Large intestine (tissue), 3 donors: Measurements from ENCODE around the gene KCNIP4. TPM values are rescaled to one million over a fixed set of nuclear protein-coding genes. Genes with fewer than 3 reads are reported as not detected.

ENCODE experiments used
- DNase-seq, 2 donors: peaks; one replicate each; pipeline versions ENCODE4 v3.0.0 to v3.0.0-alpha.2; 2013
- H3K27ac ChIP-seq: one replicate; pipeline ENCODE4 v1.5.1; 2013; ENCODE audit warnings: low read length
- H3K27me3 ChIP-seq: 2 replicates; pipeline ENCODE4 v1.6.1; 2013; ENCODE audit warnings: low read length; ENCODE audit not compliant: control insufficient read depth, insufficient read depth
- H3K36me3 ChIP-seq: 2 replicates; pipeline ENCODE4 v1.6.1; 2013; ENCODE audit warnings: low read length; ENCODE audit not compliant: control insufficient read depth, insufficient read depth
- H3K4me1 ChIP-seq: one replicate; pipeline ENCODE4 v1.6.1; 2013; ENCODE audit warnings: low read length; ENCODE audit not compliant: control insufficient read depth, insufficient read depth
- H3K4me3 ChIP-seq: one replicate; pipeline ENCODE4 v1.5.1; 2013; ENCODE audit warnings: low read length
- H3K9me3 ChIP-seq: one replicate; pipeline ENCODE4 v1.6.1; 2013; ENCODE audit warnings: mild to moderate bottlenecking, low read depth, low read length, moderate library complexity; ENCODE audit not compliant: control insufficient read depth
- WGBS: methylation state at CpG from one replicate; pipeline ENCODE4 v1.1.5; 2013; ENCODE audit warnings: low lambda C conversion rate; ENCODE audit not compliant: insufficient coverage; 5-methylcytosine and 5-hydroxymethylcytosine counted together
- polyA plus RNA-seq: library from polyadenylated mRNA; unstranded; fragments of 120-200 nt; gene quantifications from one replicate; pipeline ENCODE4 v1.2.1, GENCODE V29; 2013

Gene KCNIP4
- polyA plus RNA-seq, 1 donor, result 7.5 TPM

DNA sequence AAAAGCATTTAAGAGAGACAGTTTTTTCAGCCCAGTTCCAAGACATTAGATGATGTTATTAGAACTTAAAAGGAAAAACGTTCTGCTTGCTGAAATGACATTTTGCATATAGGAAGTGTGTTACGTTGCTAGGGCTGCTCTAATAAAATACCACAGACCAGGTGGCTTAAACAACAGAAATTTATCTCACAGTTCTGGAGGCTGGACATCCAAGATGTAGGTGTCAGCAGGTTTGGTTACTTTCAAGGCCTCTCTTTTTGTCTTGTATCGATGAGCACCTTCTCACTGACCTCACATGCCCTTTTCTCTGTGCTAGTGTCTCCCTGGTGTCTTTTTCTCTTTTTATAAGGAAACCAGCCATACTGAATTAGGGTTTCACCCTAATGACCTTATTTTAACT lies 1043.6 kb downstream of the KCNIP4 start:
- DNase-seq, result no peak
- WGBS, result 80% methylated on average over 3 of the region's 3 CpGs

DNA sequence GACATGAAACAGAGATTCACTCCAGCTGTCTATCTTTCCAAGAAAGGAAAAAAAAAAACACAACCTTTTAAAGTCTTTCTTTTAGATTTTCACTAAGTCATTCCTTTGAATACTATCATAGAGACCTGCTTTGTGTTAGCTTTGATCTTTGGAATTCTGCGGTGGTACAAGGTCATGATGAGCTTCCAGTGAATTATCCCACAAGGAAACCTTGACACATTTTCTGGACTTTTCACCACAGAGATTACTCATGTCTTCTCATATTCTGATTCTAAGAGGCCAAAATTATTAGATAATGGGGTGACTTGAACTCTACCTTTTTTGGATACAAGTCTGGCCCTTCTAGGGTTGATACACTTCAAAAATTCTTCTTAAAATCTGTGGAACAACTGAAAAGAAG lies 1046.7 kb downstream of the KCNIP4 start:
- WGBS, result no CpG with 5 or more reads among the region's 1 CpG
- Histone ChIP-seq H3K4me1 (no peaks in the 10 kb centered on the region), H3K27ac (no peak overlapping the region), H3K36me3 (no peaks in the 10 kb centered on the region), H3K27me3 (no peaks in the 10 kb centered on the region), H3K9me3 (no peaks in the 10 kb centered on the region), H3K4me3 (no peak overlapping the region)
- DNase-seq, result no peak

More for the DNA sequence above, 1043.6 kb downstream of the KCNIP4 start:
- no peaks in the 10 kb centered on the region for H3K4me1 ChIP-seq
- no peaks in the 10 kb centered on the region for H3K27me3 ChIP-seq
- H3K4me3 ChIP-seq, result no peak overlapping the region
- no peaks in the 10 kb centered on the region for H3K9me3 ChIP-seq
- H3K27ac ChIP-seq, result no peak overlapping the region
- no peaks in the 10 kb centered on the region for H3K36me3 ChIP-seq

DNA sequence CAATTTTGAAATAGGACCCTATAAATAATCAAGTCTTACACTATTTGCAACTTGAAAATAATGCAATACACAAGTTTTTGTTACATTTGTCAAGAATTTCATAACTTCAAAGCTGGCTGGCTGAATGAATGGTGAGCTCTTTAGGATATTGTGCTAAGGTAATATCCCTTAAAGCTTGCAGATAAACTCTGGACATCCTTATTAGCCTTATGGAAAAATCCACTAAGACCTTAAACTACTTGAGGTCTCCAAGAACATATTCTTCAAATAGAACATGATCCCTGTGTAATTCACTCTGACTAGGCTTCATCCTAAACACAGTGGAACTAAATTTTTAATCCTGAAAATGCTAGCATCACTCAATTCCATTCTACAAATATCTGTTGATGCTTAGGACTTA lies 1049.0 kb downstream of the KCNIP4 start:
- no peaks in the 10 kb centered on the region for H3K4me1 ChIP-seq
- no peak overlapping the region for H3K4me3 ChIP-seq
- no peak overlapping the region for H3K27ac ChIP-seq
- DNase-seq, result no peak
- H3K36me3 ChIP-seq, result no peaks in the 10 kb centered on the region
- no peaks in the 10 kb centered on the region for H3K9me3 ChIP-seq
- no peaks in the 10 kb centered on the region for H3K27me3 ChIP-seq

DNA sequence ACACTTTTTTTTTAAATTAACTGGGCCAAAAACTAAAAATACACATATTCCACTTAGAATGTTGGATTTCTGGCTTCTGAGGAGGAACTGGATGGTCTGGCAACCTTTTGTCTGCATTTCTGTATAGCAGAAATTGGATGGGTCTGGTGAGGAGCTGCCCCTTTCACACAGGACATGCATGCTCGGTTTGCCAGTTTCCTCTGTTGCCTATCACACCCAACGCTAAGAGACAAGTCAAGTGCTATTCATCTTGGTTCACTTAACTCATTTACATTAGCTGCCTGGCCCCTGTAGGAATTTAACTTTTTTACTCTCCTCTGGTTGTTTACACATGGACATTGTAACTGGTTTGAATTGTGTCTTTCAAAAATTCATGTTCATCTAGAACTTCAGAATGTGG lies 1052.6 kb downstream of the KCNIP4 start:
- no peak for DNase-seq
- Histone ChIP-seq H3K9me3 (no peaks in the 10 kb centered on the region), H3K4me1 (no peaks in the 10 kb centered on the region), H3K36me3 (no peaks in the 10 kb centered on the region), H3K27ac (no peak overlapping the region), H3K27me3 (no peaks in the 10 kb centered on the region), H3K4me3 (no peak overlapping the region)
- WGBS, result no CpG with 5 or more reads among the region's 2 CpGs

DNA sequence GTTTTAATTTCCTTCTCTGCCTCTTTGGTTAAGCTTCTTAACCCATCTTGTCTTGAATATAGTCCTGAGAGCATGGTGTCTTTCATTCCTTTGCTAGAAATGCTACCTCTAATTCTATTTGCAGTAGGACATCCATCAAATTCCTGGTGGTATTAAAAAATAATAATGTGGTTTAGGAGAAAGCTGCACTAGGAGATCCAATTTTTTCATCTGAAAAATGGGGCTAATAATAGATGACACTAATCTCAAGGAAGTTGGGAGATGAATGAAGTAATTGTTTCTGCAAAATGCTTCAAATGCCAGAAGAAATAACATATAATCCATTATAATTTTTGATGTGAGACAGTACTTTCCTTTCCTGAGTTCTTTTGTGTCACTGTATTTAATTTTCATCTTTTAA lies 1053.4 kb downstream of the KCNIP4 start:
- no peaks in the 10 kb centered on the region for H3K27me3 ChIP-seq
- H3K9me3 ChIP-seq, result no peaks in the 10 kb centered on the region
- no peaks in the 10 kb centered on the region for H3K4me1 ChIP-seq
- H3K4me3 ChIP-seq, result no peak overlapping the region
- no peaks in the 10 kb centered on the region for H3K36me3 ChIP-seq
- no peak overlapping the region for H3K27ac ChIP-seq
- no peak for DNase-seq

DNA sequence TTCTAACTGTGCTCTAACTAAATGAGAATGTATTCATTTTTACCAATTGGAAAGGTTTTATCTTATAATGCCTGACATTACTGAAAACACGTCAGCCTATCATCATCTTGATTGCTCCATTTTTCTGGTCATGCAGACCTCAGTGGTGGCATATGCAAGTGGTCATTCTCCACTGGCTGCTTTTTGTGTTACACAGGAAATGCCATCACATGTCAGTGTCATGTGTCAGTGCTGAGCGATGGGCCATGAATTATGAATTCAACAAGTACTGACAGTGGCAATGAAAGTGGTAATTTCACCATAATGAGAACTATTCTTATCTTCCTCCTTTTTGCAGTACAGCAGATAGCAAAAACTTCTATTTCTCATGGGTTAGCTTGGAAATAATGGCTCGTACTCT lies 1057.8 kb downstream of the KCNIP4 start:
- H3K4me1 ChIP-seq, result no peaks in the 10 kb centered on the region
- H3K27me3 ChIP-seq, result no peaks in the 10 kb centered on the region
- no peaks in the 10 kb centered on the region for H3K36me3 ChIP-seq
- H3K4me3 ChIP-seq, result no peak overlapping the region
- no peaks in the 10 kb centered on the region for H3K9me3 ChIP-seq
- H3K27ac ChIP-seq, result no peak overlapping the region
- DNase-seq, result no peak
- WGBS, result 80% methylated on average over 1 of the region's 3 CpGs

- 94% methylated on average over 2 of the region's 3 CpGs for WGBS
- H3K4me1 ChIP-seq, result no peaks in the 10 kb centered on the region
- H3K36me3 ChIP-seq, result no peaks in the 10 kb centered on the region
- no peak overlapping the region for H3K4me3 ChIP-seq
- H3K27me3 ChIP-seq, result no peaks in the 10 kb centered on the region
- H3K27ac ChIP-seq, result no peak overlapping the region
- no peaks in the 10 kb centered on the region for H3K9me3 ChIP-seq
- no peak for DNase-seq
These were observed 1058.7 kb downstream of the KCNIP4 start for GRCh38 chr4:20889901-20890300.

DNA sequence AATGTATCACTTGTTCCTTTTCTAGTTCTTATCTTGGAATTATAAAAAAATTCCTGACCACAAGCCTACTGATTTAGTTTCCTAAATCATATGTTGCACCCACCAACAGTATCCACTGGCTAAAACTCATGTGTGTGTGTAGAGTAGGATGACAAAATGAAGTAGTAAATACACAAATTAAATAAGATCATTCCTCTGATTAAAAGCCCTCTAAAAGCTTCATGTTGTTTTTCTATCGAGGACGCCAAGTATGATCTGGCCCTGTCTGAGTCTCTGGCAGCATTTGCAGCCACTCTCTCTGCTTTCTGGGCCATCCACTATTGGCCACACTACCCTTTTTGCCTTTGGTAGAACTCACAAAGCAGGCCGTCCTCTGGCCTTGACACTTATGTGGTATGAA lies 1064.9 kb downstream of the KCNIP4 start:
- no peaks in the 10 kb centered on the region for H3K9me3 ChIP-seq
- no peak for DNase-seq
- H3K4me1 ChIP-seq, result no peaks in the 10 kb centered on the region
- 100% methylated on average over 2 of the region's 3 CpGs for WGBS
- H3K27ac ChIP-seq, result no peak overlapping the region
- no peak overlapping the region for H3K4me3 ChIP-seq
- H3K27me3 ChIP-seq, result no peaks in the 10 kb centered on the region
- no peaks in the 10 kb centered on the region for H3K36me3 ChIP-seq

GRCh38 chr4:20883231-20883630 lies 1065.3 kb downstream of the KCNIP4 start:
- no peaks in the 10 kb centered on the region for H3K9me3 ChIP-seq
- no peaks in the 10 kb centered on the region for H3K4me1 ChIP-seq
- no CpG with 5 or more reads among the region's 5 CpGs for WGBS
- H3K4me3 ChIP-seq, result no peak overlapping the region
- H3K27ac ChIP-seq, result no peak overlapping the region
- H3K27me3 ChIP-seq, result no peaks in the 10 kb centered on the region
- no peaks in the 10 kb centered on the region for H3K36me3 ChIP-seq
- peak in 1 of 2 donors; percentile 11 for DNase-seq

GRCh38 chr4:20882500-20882899 lies 1066.1 kb downstream of the KCNIP4 start:
- Histone ChIP-seq H3K9me3 (no peaks in the 10 kb centered on the region), H3K27me3 (no peaks in the 10 kb centered on the region), H3K27ac (no peak overlapping the region), H3K36me3 (no peaks in the 10 kb centered on the region), H3K4me3 (no peak overlapping the region), H3K4me1 (no peaks in the 10 kb centered on the region)
- no peak for DNase-seq
- WGBS, result 64% methylated on average over 4 of the region's 11 CpGs

DNA sequence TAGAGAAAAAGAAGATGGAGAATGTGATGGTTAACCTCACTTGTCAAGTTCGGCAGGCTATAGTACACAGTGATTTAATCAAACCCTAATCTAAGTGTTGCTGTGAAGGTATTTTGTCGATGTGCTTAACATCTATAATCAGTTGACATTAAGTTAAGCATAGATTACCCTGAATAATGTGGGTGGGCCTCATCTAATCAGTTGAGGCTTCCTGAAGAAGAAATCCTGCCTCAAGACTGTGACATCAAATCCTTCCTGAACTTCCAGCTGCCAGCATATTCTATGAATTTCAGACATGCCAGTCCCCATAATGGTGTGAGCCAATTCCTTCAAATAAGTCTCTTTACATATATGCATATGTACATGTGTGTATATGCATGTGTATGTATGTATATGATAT lies 1066.9 kb downstream of the KCNIP4 start:
- Histone ChIP-seq H3K4me1 (no peaks in the 10 kb centered on the region), H3K9me3 (no peaks in the 10 kb centered on the region), H3K4me3 (no peak overlapping the region), H3K36me3 (no peaks in the 10 kb centered on the region), H3K27ac (no peak overlapping the region), H3K27me3 (no peaks in the 10 kb centered on the region)
- DNase-seq, result no peak
- no CpG with 5 or more reads among the region's 2 CpGs for WGBS
